Stimulated activated memory B cell treated with anti-CD40 and anti-IgM and Interleukin-4, amounts not matched to agents 10 μg/mL and 1 μg/mL and 100 μg/mL, for 72 hours (primary cell): Measurements from ENCODE around the gene JPH4.

ENCODE experiments used
- ATAC-seq: fragments of 150-1000 bp; cut with Tn5 transposase; 2 replicates; pipeline ENCODE4 v1.10.0; 2021
- H3K27ac Mint-ChIP-seq: one replicate; pipeline ENCODE4 v1.8.0; 2022; ENCODE audit warnings: mild to moderate bottlenecking, mixed read lengths
- H3K27me3 Mint-ChIP-seq: one replicate; pipeline ENCODE4 v1.8.0; 2022; ENCODE audit warnings: mixed read lengths
- H3K36me3 Mint-ChIP-seq: one replicate; pipeline ENCODE4 v1.8.0; 2022; ENCODE audit warnings: mixed read lengths
- H3K4me1 Mint-ChIP-seq: one replicate; pipeline ENCODE4 v1.8.0; 2022; ENCODE audit warnings: mixed read lengths
- H3K4me3 Mint-ChIP-seq: one replicate; pipeline ENCODE4 v1.8.0; 2022; ENCODE audit warnings: mild to moderate bottlenecking, moderate library complexity, mixed read lengths
- H3K9me3 Mint-ChIP-seq: one replicate; pipeline ENCODE4 v1.8.0; 2022; ENCODE audit warnings: mixed read lengths

JPH4 gene

GRCh38 chr14:23564876-23565275, 13.7 kb downstream of the JPH4 start:
- Mint-ChIP-seq H3K9me3 (no peaks in the 10 kb centered on the region), H3K4me3 (no peak overlapping the region)

DNA sequence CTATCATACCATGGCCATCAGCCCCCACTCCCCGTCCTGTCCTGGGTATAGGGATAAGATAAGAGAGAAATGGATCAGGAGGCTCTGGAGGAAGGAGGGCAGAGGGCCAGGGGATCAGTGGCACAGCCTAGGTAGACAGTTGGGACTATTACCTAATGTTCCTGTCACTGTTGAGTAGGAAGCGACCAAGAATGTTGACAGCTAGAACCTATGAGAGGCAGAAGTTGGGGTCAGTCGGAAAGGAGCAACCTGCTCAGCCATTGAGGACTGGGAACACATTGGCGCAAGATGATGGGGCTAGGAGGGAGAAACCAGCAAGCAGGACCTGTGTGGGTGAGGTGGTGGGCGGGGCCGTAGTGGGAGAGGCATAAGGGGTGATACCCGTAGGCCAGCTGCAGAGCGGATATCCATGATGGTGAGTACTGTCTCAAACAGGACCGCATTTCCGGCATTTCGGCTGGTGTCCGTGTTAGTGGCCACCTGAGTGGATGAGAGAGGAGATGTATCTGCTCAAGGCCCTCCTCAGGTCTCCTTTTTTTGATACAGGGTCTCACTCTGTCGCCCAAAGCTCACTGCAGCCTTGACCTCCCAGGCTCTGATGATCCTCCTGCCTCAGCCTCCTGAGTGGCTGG, 14.3 kb downstream of the JPH4 start:
- peaks cover 54% of the 10 kb centered on the region for H3K4me1 Mint-ChIP-seq
- no peak for ATAC-seq
- H3K9me3 Mint-ChIP-seq, result no peaks in the 10 kb centered on the region
- no peaks in the 10 kb centered on the region for H3K27me3 Mint-ChIP-seq
- peaks cover 45% of the 10 kb centered on the region for H3K36me3 Mint-ChIP-seq
- H3K27ac Mint-ChIP-seq, result no peak overlapping the region
- H3K4me3 Mint-ChIP-seq, result no peak overlapping the region

More at GRCh38 chr14:23564876-23565275, 13.7 kb downstream of the JPH4 start:
- H3K4me1 Mint-ChIP-seq, result peaks cover 50% of the 10 kb centered on the region
- no peaks in the 10 kb centered on the region for H3K27me3 Mint-ChIP-seq
- peaks cover 45% of the 10 kb centered on the region for H3K36me3 Mint-ChIP-seq
- no peak for ATAC-seq
- peak overlapping the region; percentile 6 for H3K27ac Mint-ChIP-seq

GRCh38 chr14:23563473-23564180, 15.0 kb downstream of the JPH4 start:
- Mint-ChIP-seq H3K9me3 (no peaks in the 10 kb centered on the region), H3K4me1 (peaks cover 56% of the 10 kb centered on the region), H3K27ac (no peak overlapping the region), H3K36me3 (peaks cover 45% of the 10 kb centered on the region), H3K4me3 (no peak overlapping the region), H3K27me3 (no peaks in the 10 kb centered on the region)
- no peak for ATAC-seq

DNA sequence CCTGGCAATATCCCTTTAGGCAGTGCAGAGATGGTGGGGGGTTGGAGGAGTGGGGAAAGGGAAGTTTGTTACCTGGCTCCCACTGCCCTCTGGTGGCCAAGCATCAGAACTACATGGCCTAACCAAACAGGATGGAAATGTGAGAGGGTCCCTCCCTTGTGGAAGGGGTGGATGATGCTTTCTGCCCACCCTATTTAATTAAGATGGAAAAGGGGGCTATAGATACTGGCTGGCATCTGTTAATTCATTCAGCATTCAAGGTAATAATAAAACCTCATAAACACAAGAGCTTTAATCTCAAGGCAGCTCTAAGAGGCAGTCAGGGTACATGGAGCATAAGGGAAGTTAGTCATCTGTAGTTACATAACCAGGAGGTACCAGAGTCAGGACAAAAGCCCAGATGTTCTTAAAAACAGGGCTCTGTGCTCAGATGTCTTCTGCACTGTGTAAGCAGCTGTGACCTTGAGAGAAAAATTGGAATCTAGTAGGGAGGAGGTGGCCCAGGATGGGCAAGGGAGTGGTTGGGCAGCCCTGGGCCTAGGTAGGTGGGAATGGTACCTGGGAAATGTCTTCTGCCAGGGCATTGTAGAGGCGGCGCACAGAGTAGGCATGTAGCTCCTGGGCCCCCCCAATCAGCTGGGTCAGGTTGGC, 15.6 kb downstream of the JPH4 start:
- peaks cover 45% of the 10 kb centered on the region for H3K36me3 Mint-ChIP-seq

GRCh38 chr14:23561873-23562821, 16.4 kb downstream of the JPH4 start:
- no peak overlapping the region for H3K4me3 Mint-ChIP-seq
- no peak for ATAC-seq
- peaks cover 62% of the 10 kb centered on the region for H3K4me1 Mint-ChIP-seq
- no peaks in the 10 kb centered on the region for H3K9me3 Mint-ChIP-seq
- no peaks in the 10 kb centered on the region for H3K27me3 Mint-ChIP-seq
- peaks cover 45% of the 10 kb centered on the region for H3K36me3 Mint-ChIP-seq
- peak overlapping the region; percentile 39 for H3K27ac Mint-ChIP-seq

More for the DNA sequence above, 15.6 kb downstream of the JPH4 start:
- no peak overlapping the region for H3K27ac Mint-ChIP-seq
- H3K4me1 Mint-ChIP-seq, result peaks cover 55% of the 10 kb centered on the region
- H3K9me3 Mint-ChIP-seq, result no peaks in the 10 kb centered on the region
- no peaks in the 10 kb centered on the region for H3K27me3 Mint-ChIP-seq
- ATAC-seq, result no peak
- H3K4me3 Mint-ChIP-seq, result no peak overlapping the region

DNA sequence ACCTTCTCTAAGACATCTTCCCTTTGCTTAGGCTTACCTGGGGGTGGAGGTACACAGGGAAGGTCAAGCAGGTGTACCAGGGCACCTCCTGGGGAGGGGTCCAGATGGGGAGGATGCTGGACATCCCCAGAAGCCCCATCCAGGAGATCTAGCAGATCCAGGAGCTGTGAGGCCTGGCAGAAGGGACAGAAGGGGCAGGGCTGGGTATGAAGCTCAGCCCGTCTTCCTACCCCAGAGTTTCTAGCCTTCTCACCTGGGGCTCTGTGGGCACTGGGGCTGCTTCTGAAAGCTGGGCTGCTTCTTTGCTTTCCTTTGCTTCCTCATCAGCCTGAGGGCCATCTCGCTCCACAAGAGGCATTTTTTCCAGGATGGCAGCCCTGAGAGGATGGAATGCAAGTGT, 17.3 kb downstream of the JPH4 start:
- H3K36me3 Mint-ChIP-seq, result peaks cover 45% of the 10 kb centered on the region
- no peaks in the 10 kb centered on the region for H3K9me3 Mint-ChIP-seq
- H3K4me1 Mint-ChIP-seq, result peaks cover 64% of the 10 kb centered on the region
- no peak for ATAC-seq
- H3K27ac Mint-ChIP-seq, result peak overlapping the region; percentile 39
- no peaks in the 10 kb centered on the region for H3K27me3 Mint-ChIP-seq
- H3K4me3 Mint-ChIP-seq, result no peak overlapping the region

GRCh38 chr14:23559926-23560520, 18.6 kb downstream of the JPH4 start:
- no peaks in the 10 kb centered on the region for H3K27me3 Mint-ChIP-seq
- peaks cover 39% of the 10 kb centered on the region for H3K36me3 Mint-ChIP-seq
- peaks cover 60% of the 10 kb centered on the region for H3K4me1 Mint-ChIP-seq
- no peak overlapping the region for H3K4me3 Mint-ChIP-seq
- H3K9me3 Mint-ChIP-seq, result no peaks in the 10 kb centered on the region
- ATAC-seq, result no peak
- H3K27ac Mint-ChIP-seq, result peak overlapping the region; percentile 42

DNA sequence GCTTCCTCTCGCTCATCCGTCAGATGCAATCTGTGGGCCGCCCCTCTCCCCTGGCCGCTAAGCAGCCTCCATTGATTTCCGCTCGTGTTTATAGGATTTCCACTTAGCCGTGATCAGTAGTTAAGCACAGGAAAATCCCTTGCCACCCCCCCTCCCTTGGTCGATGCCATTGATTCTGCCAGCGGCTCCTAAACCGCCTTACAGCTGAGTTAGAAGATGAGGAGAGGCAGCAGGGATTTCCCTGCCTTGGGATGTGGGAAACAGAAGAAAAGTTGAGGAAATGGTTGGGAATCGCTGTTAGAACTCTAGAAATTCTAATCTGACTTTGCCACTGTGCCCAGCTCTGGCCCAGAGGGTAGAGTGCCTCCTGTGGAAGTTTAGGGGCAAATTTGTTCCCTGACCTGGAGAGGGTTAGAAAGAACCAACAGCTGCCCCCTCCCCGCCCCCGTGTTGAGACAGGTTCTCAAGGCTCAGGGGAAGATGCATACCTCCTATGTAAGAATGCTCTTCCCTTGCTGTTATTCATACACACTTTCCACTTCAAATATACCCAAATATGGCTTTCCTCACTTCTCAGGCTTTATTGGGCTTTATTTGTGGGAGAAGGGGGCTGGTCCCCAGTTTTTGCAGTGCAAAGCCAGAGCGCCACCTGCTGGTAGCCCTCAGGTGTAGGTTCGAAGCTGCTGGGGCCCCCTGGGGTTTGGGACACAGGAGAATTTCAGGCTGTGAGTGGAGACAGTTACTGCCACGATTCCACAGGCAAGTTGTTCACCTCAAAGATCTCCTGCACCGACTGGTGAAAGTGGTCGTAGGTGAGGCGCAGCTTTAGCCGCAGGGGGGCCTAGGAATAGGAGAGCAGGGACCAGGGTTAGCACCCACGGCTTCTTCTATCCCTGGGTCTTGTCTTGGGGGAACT, 19.3 kb downstream of the JPH4 start:
- H3K4me3 Mint-ChIP-seq, result no peak overlapping the region
- peaks cover 34% of the 10 kb centered on the region for H3K36me3 Mint-ChIP-seq
- no peaks in the 10 kb centered on the region for H3K27me3 Mint-ChIP-seq
- H3K27ac Mint-ChIP-seq, result peak overlapping the region; percentile 42
- ATAC-seq, result no peak
- H3K4me1 Mint-ChIP-seq, result peaks cover 59% of the 10 kb centered on the region
- no peaks in the 10 kb centered on the region for H3K9me3 Mint-ChIP-seq

- Mint-ChIP-seq H3K9me3 (no peaks in the 10 kb centered on the region), H3K4me3 (no peak overlapping the region)
These were observed 20.1 kb downstream of the JPH4 start for GRCh38 chr14:23558346-23559009.

DNA sequence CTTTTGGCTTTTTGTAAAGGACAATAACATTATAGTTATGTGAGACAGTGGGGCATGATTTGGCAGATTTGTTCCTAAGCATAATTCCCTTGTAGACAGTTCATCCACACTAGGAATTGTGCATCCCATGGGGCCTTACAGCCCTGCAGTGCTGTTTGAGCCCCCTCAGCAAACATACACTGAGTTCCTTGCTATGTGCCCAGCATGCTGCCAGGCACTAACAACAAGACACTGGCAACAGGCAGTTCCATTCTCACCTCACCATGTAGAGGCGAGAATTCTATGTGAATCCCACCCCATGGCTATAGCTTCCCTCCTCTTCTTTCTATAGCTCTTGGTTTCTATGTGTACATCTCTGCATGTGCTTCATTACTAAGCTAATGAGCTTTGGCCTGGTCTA, 20.6 kb downstream of the JPH4 start:
- H3K9me3 Mint-ChIP-seq, result no peaks in the 10 kb centered on the region
- ATAC-seq, result no peak
- H3K4me1 Mint-ChIP-seq, result peaks cover 50% of the 10 kb centered on the region
- no peaks in the 10 kb centered on the region for H3K27me3 Mint-ChIP-seq
- H3K27ac Mint-ChIP-seq, result peak overlapping the region; percentile 98
- peak overlapping the region; percentile 45 for H3K4me3 Mint-ChIP-seq
- H3K36me3 Mint-ChIP-seq, result peaks cover 23% of the 10 kb centered on the region

More at GRCh38 chr14:23558346-23559009, 20.1 kb downstream of the JPH4 start:
- no peaks in the 10 kb centered on the region for H3K27me3 Mint-ChIP-seq
- H3K36me3 Mint-ChIP-seq, result peaks cover 28% of the 10 kb centered on the region
- no peak for ATAC-seq
- peak overlapping the region; percentile 42 for H3K27ac Mint-ChIP-seq
- H3K4me1 Mint-ChIP-seq, result peaks cover 54% of the 10 kb centered on the region

DNA sequence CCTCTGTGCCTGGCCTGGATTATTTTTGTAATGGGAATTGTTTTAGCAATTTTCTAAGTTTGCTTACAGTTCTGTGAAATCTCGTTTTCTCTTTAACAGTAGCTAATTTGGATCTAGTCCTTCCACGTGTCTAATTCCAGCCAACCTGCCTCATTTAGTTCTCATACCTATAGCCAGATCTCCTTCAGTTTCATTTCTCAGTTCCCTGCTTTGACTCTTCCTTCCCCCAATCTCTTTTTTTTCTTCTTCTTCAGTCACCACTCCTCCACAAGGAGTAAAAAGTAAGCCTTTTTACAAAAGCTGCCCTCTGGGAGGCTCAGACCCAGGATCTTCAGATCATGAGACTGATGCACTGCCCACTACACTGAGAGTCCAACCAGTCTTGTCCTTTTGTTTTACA, 21.1 kb downstream of the JPH4 start:
- ATAC-seq, result no peak
- Mint-ChIP-seq H3K4me1 (peaks cover 48% of the 10 kb centered on the region), H3K27me3 (no peaks in the 10 kb centered on the region), H3K9me3 (no peaks in the 10 kb centered on the region), H3K36me3 (peaks cover 20% of the 10 kb centered on the region), H3K27ac (peak overlapping the region; percentile 98), H3K4me3 (peak overlapping the region; percentile 45)

GRCh38 chr14:23556700-23557440, 21.7 kb downstream of the JPH4 start:
- peaks cover 19% of the 10 kb centered on the region for H3K36me3 Mint-ChIP-seq
- H3K9me3 Mint-ChIP-seq, result no peaks in the 10 kb centered on the region
- H3K4me3 Mint-ChIP-seq, result peak overlapping the region; percentile 92
- peaks cover 52% of the 10 kb centered on the region for H3K4me1 Mint-ChIP-seq
- H3K27ac Mint-ChIP-seq, result peak overlapping the region; percentile 98
- H3K27me3 Mint-ChIP-seq, result no peaks in the 10 kb centered on the region
- ATAC-seq, result peak; percentile 2
